HG03565 (cell line): Measurements from ENCODE around the gene REPS1.

Experiments
- ATAC-seq: cut with Tn5 transposase; IDR thresholded peaks from one replicate; pipeline ENCODE4 v1.9.1; 2021; ENCODE audit warnings: mild to moderate bottlenecking, moderate library complexity; ENCODE audit not compliant: unreplicated experiment

REPS1 gene

GRCh38 chr6:138864343-138864890, 123.6 kb downstream of the REPS1 start:
- no peak for ATAC-seq

GRCh38 chr6:138863321-138863720, 124.7 kb downstream of the REPS1 start:
- ATAC-seq = no peak

GRCh38 chr6:138862456-138862855, 125.6 kb downstream of the REPS1 start:
- ATAC-seq = no peak

GRCh38 chr6:138857775-138858174, 130.3 kb downstream of the REPS1 start:
- no peak for ATAC-seq

- ATAC-seq = no peak
These were observed 131.4 kb downstream of the REPS1 start for GRCh38 chr6:138856654-138857053.
